Muscle layer of colon (tissue), 2 donors: ENCODE data around the gene CIROP.

Experiments
- H3K27ac ChIP-seq: one replicate; pipeline ENCODE4 v1.7.0; 2013; ENCODE audit warnings: low read depth, mild to moderate bottlenecking, low read length, moderate library complexity
- H3K27me3 ChIP-seq, 2 donors: one replicate each; pipeline ENCODE4 v1.7.0; 2013; ENCODE audit warnings: low read length in 2 of 2, mild to moderate bottlenecking in 2 of 2; ENCODE audit not compliant: insufficient read depth in 2 of 2, control insufficient read depth in 1 of 2
- H3K36me3 ChIP-seq: one replicate; pipeline ENCODE4 v1.7.0; 2013; ENCODE audit warnings: mild to moderate bottlenecking, low read length; ENCODE audit not compliant: insufficient read depth
- H3K4me1 ChIP-seq: one replicate; pipeline ENCODE4 v1.7.0; 2013; ENCODE audit warnings: mild to moderate bottlenecking, low read length; ENCODE audit not compliant: insufficient read depth
- H3K4me3 ChIP-seq, 2 donors: one replicate each; pipeline ENCODE4 v1.7.0; 2013; ENCODE audit warnings: low read length in 2 of 2, low read depth in 1 of 2, mild to moderate bottlenecking in 1 of 2, moderate library complexity in 1 of 2
- H3K9ac ChIP-seq: one replicate; pipeline ENCODE4 v1.7.0; 2013; ENCODE audit warnings: low read length
- H3K9me3 ChIP-seq: one replicate; pipeline ENCODE4 v1.7.0; 2013; ENCODE audit warnings: mild to moderate bottlenecking, low read length
- donor health status: abdominal sarcoma.
- donor health status: Adenocarcinoma of cecum.

Gene CIROP

DNA sequence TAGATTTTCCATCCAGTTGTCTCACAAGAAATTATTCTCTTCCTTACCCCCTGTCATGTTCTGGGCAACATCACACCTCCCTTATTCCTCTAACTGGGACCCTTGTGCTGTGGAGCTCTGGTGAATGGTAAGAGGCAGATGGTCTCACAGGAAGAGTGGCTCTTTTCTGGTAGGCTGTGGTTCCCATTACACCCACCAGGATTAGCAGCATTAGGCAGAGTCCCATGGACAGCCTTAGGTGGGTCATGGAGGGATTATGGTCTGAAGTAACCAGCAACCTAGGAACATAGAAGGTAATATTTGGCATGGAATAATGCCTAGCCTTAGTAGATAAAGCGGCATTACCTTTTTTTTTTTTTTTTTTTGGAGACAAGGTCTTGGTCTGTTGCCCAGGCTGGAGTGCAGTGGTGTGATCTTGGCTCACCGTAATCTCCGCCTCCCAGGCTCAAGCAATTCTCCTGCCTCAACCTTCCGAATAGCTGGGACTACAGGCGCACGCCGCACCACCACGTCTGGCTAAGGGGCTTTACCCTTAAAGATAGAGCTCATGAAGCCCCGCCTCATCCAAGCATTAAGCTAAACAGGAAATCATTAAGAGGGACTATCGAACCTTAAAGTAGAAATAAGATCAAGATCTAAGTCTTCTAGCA is 5.5 kb downstream of the CIROP start:
- Histone ChIP-seq H3K4me3 (no peak overlapping the region), H3K9me3 (no peaks in the 10 kb centered on the region), H3K4me1 (peaks cover 12% of the 10 kb centered on the region), H3K27me3 (no peaks in the 10 kb centered on the region), H3K27ac (no peak overlapping the region), H3K9ac (no peak overlapping the region), H3K36me3 (peaks cover 26% of the 10 kb centered on the region)

DNA sequence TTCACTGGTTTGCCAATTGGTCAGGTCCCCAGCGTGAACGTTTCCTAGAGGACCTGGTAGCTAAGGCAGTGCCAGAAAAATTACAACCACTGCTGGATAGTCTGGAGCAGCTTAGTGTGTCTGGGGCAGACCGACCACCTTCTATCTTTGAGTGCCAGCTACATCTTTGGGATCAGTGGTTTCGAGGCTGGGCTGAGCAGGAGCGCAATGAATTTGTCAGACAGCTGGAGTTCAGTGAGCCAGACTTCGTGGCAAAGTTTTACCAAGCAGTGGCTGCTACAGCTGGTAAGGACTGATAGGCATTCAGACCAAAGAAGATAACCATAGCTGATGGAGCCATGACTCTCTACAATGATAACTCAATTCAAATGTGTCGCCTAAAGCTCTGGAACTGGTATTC is 7.0 kb downstream of the CIROP start:
- no peak overlapping the region for H3K9ac ChIP-seq
- H3K27me3 ChIP-seq, result no peaks in the 10 kb centered on the region
- peaks cover 31% of the 10 kb centered on the region for H3K36me3 ChIP-seq
- H3K4me3 ChIP-seq, result no peak overlapping the region
- H3K4me1 ChIP-seq, result peaks cover 26% of the 10 kb centered on the region
- no peaks in the 10 kb centered on the region for H3K9me3 ChIP-seq
- H3K27ac ChIP-seq, result no peak overlapping the region

DNA sequence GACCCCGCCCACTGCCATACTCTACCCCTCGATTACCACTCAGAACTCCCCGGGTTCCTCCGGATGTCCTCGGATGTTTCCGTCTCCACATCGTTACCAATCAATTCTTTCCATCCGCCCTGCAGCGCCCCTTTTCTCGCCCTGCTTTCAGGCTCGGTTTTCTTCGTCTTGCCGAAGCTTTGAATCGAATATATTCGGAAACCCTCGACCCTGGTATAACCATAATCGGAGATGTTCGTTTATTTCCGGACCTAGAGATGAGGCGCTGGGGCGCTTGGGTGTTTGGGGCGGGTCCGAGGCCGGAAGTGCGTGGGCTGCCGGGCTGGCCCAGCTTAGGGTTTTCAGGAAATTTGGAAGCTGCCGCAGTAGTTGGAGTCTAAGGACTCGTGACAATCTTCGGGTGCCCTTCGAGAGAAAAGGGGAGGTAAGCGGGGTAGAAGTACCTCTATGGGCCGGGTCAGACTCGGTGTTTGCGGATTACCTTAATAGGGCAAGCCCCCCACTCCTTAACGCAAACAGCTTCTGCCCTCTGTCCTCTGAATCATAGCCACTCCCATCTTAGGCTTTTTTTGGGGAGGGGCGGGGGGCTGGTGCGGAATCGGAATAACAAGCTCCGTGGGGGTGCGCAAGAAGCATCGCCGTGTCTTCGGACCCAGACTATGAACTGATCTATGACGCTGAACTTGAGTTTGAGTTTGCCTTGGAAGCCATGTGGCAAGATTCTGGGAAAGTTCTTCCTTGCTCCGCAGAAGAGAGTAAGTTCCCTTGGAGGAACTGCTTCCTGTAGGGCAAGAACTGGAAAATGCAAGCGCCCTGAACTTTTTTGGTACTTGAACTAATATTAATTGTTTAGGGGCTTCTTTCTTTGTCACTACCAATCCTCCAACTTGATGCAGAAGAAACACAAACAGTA is 9.3 kb downstream of the CIROP start, which contains the start of gene C14orf119:
Gene C14orf119, plus strand, starts transcription at position 310 of the 913 bp plus-strand sequence. CDS start 2,154 bp downstream, outside the sequence.
- Histone ChIP-seq H3K9ac (peak within 1 kb of the TSS; percentile 81), H3K4me3 (peak within 1 kb of the TSS; percentile 81 to 90), H3K36me3 (peaks cover 51% of the 10 kb centered on the region), H3K27ac (peak within 1 kb of the TSS; percentile 99), H3K27me3 (no peaks in the 10 kb centered on the region), H3K4me1 (peaks cover 28% of the 10 kb centered on the region), H3K9me3 (no peaks in the 10 kb centered on the region)

DNA sequence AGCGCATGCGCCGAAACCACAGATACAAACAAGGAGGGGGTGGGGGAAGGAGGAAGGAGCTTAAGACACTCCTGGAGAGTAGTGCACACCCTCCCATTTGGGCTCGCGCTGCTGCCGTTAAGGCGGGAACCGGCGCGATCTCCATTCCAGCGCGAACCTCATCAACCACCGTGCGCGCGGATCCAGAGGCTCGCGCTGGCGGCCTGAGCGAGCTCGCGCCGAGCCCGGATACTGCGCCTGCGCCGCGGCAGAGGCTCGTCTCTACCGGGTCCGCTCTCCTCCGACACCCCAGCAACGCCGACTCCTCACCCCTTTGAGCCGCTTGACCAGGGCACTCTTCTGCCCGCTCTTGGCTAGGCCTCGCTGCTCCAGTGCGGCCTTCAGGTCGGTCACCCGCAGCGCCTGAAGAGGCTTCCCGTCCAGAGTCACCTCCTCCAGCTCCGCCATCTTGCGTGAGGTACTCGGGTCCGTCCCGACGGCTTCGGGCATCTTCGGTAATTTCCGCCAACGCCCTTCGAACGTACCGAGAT is 10.1 kb downstream of the CIROP start, which contains the start of gene ACIN1:
Gene ACIN1, minus strand, starts transcription at position 471 of the 530 bp plus-strand sequence. Its CDS starts 24 bp downstream, at position 447.
- no peaks in the 10 kb centered on the region for H3K9me3 ChIP-seq
- peak within 1 kb of the TSS; percentile 99 for H3K27ac ChIP-seq
- H3K9ac ChIP-seq, result peak within 1 kb of the TSS; percentile 81
- H3K36me3 ChIP-seq, result peaks cover 58% of the 10 kb centered on the region
- peak within 1 kb of the TSS; percentile 81 to 90 for H3K4me3 ChIP-seq
- peaks cover 28% of the 10 kb centered on the region for H3K4me1 ChIP-seq
- H3K27me3 ChIP-seq, result no peaks in the 10 kb centered on the region

DNA sequence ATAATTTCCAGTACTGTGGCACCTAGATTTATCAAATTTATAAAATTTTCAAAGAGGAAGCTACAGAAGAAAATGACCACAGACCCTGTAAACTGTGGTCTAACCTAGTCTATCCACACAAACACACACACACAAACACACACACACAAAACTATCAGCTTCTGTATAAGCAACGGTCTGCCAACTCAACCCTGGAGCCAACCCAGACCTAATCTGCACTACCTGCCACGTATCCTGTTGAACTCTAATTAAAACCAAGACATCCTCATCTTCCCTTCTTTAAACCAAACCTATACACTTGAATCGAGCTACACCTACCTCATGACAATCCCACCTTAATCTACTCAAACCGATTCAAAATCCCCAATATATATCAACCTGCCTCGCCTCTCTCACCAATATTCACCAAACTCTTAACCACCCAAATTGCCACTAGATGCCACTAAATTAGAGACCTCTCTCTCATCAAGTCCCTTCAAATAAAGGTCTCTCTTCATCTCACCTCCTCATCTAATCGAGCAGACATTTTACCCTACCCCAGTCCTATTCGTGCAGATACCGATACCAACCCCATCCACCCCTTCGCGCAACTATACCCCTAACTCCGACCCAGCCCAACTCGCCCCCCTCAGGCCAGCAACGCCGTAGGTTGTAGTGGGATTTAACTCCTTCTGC is 10.7 kb downstream of the CIROP start:
- peaks cover 64% of the 10 kb centered on the region for H3K36me3 ChIP-seq
- peak overlapping the region; percentile 96 for H3K27ac ChIP-seq
- H3K4me3 ChIP-seq, result peak overlapping the region; percentile 67 to 81
- H3K9ac ChIP-seq, result peak overlapping the region; percentile 80
- no peaks in the 10 kb centered on the region for H3K9me3 ChIP-seq
- H3K4me1 ChIP-seq, result peaks cover 28% of the 10 kb centered on the region
- no peaks in the 10 kb centered on the region for H3K27me3 ChIP-seq

DNA sequence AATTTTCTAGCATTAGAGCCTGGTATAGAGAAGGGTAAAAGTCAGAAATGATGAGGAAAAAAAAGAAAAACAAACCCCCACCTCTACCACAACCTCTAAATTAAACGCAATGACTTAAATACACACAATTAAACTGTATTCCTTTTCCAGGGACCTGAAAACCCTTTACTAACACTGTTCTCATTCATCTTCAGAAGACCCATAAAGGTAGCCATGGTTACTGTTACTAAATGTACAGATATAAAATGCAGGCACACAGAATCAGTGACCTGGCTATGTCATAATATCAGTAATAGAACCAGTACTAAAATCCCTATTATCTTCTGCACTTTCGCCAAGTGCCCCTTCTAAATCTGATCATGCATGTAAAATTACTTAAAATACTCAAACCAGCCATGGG is 11.3 kb downstream of the CIROP start:
- Histone ChIP-seq H3K36me3 (peaks cover 64% of the 10 kb centered on the region), H3K27me3 (no peaks in the 10 kb centered on the region), H3K4me3 (peak overlapping the region in 1 of 2 donors; percentile 81), H3K4me1 (peaks cover 28% of the 10 kb centered on the region), H3K9me3 (no peaks in the 10 kb centered on the region), H3K9ac (peak overlapping the region; percentile 80), H3K27ac (no peak overlapping the region)

DNA sequence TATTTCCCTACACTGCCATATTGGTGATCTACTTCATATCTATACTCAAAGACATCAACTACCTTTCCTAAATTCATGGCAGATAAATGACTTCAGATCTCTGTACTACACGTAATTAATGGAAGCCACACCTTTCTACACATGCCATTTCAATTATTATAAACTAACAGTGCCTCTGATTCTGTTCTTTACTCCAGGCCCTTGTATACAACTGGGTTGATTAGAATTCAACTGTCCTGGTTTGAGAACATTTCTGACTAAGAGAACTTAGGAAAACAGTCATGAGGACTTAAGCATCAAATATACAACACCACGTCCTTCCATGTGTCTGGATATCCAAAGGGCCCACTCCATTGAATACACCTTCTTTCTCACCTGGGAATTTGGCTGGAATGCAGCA is 11.7 kb downstream of the CIROP start:
- peaks cover 64% of the 10 kb centered on the region for H3K36me3 ChIP-seq
- H3K4me3 ChIP-seq, result peak overlapping the region; percentile 4 to 81
- H3K27me3 ChIP-seq, result no peaks in the 10 kb centered on the region
- peaks cover 28% of the 10 kb centered on the region for H3K4me1 ChIP-seq
- no peak overlapping the region for H3K9ac ChIP-seq
- no peak overlapping the region for H3K27ac ChIP-seq
- no peaks in the 10 kb centered on the region for H3K9me3 ChIP-seq

DNA sequence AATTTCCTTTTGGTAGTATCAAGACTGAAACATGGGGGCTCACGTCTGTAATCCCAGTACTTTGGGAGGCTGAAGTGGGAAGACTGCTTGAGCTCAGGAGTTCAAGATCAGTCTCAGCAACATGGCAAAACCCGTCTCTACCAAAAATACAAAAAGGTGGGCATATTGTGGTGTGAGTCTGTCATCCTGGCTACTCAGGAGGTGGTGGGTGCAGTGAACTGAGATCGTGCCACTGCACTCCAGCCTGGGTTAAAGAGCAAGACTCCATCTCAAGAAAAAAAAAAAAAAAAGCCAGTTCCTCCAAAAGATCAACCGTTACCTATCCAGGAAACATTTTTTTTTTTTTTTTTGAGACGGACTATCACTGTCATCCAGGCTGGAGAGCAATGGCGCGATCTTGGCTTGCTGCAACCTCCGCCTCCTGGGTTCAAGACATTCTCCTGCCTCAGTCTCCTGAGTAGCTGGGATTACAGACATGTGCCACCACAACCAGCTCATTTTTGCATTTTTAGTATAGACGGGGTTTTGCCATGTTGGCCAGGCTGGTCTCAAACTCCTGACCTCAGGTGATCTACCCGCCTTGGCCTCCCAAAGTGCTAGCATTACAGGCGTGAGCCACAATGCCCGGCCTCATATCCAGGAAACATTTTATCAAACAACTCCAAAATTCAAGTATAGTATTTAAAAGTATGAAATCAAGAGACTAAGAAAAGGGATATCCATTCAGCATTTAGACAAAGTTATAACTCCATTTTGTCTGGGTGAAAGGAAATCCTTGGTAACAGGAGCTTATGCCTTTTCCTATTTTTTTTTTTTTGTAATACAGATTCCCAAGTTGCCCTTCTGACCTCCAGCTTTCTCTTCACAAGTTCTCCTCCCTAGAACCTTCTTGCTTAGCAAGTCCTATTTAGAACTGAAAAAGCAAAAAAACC is 13.2 kb downstream of the CIROP start:
- peaks cover 64% of the 10 kb centered on the region for H3K36me3 ChIP-seq
- H3K27me3 ChIP-seq, result no peaks in the 10 kb centered on the region
- H3K4me1 ChIP-seq, result peaks cover 17% of the 10 kb centered on the region
- H3K9me3 ChIP-seq, result no peaks in the 10 kb centered on the region
- no peak overlapping the region for H3K4me3 ChIP-seq
- H3K27ac ChIP-seq, result no peak overlapping the region
- H3K9ac ChIP-seq, result no peak overlapping the region

DNA sequence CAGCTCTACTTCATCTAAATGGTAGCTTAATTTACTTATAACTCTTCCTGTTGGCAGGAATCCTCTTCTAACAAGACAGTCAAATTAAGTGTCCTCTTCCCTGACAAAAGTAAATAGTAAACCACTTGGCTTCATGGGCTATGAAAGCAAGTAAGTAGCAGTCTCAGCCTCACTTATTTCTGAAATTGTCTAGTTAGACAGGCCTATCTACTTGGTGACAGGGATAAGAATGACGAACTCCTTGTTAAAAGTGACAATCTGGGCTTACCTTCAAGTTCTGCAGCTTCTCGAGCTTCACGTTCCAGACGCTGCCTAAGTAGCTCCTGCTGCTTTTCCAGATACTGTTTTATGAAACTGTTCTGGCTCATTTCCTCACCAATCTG is 14.5 kb downstream of the CIROP start:
- Histone ChIP-seq H3K36me3 (peaks cover 77% of the 10 kb centered on the region), H3K27ac (no peak overlapping the region), H3K4me3 (no peak overlapping the region)

DNA sequence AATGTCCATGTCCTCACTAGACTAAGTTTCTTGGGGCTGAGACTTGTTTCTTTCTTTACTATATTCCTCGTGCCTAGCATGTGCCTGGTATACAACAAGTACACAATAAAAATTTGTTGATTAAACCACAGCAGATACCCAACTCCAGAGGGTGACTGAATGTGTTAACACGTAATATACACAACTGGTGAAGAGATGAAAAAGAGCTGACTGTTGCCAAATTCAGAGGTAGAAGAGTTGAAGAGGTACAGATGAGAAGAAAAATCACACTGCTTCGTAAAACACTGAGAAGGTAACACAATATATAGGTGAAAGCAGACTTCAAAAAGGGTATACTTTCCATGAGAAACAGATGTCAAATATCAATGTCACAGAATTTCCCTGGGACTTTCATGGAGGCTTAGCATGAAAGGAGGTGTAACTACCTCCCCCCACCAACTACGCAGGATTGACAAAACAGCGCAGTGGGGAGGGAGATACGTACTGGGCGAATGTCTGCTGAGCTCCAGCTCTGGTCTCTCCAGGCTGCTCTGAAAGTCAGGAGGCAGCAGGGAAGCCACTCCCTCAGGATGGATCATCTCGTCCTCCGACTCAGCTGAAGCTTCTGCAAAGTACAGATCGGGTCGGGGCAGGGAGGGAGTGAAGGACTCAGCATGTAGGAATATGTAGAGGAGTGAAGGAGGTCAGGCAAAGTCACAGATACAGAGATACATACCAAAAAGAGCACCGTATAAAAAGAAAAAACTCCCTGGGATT is 15.1 kb downstream of the CIROP start:
- H3K9ac ChIP-seq, result no peak overlapping the region
- H3K4me1 ChIP-seq, result peaks cover 15% of the 10 kb centered on the region
- peaks cover 83% of the 10 kb centered on the region for H3K36me3 ChIP-seq
- H3K27me3 ChIP-seq, result no peaks in the 10 kb centered on the region
- H3K9me3 ChIP-seq, result no peaks in the 10 kb centered on the region
- no peak overlapping the region for H3K27ac ChIP-seq
- no peak overlapping the region for H3K4me3 ChIP-seq

More for the DNA sequence above, 14.5 kb downstream of the CIROP start:
- no peaks in the 10 kb centered on the region for H3K9me3 ChIP-seq
- H3K9ac ChIP-seq, result no peak overlapping the region
- no peaks in the 10 kb centered on the region for H3K27me3 ChIP-seq
- peaks cover 15% of the 10 kb centered on the region for H3K4me1 ChIP-seq
